Transverse colon (tissue), 3 donors: ENCODE measurements around the gene NEURL1.

Source experiments
- CTCF ChIP-seq, 5 experiments: fragments of 200-600 bp in 3 of 5; fragments of 450-650 bp in 2 of 5; sonication (generic) in 3 of 5; IDR thresholded peaks; 1 replicate in 2 of 5; 2 replicates in 3 of 5; pipeline ENCODE4 v1.5.1; 2016 to 2017; ENCODE audit warnings: antibody characterized with exemption in 5 of 5, inconsistent platforms in 3 of 5, mild to moderate bottlenecking in 2 of 5, moderate library complexity in 1 of 5
- EP300 ChIP-seq: sonication (generic); formaldehyde crosslinking; IDR thresholded peaks from one replicate; pipeline ENCODE4 v1.6.1; 2017; ENCODE audit warnings: antibody characterized with exemption, low read depth
- POLR2A ChIP-seq: fragments of 450-650 bp; IDR thresholded peaks from one replicate; pipeline ENCODE4 v1.6.1; 2016; ENCODE audit warnings: antibody characterized with exemption, mild to moderate bottlenecking, moderate library complexity

GRCh38 chr10:103592186-103593021 lies 98.9 kb downstream of the NEURL1 start:
- TF ChIP-seq POLR2A = no peak
- no peak for TF ChIP-seq EP300
- TF ChIP-seq CTCF (IDR thresholded peaks at IDR 0.05) = peak; percentile 37 to 53 (median 49)
